ENCODE data around the gene PCSK5. TPM values are rescaled to one million over a fixed set of nuclear protein-coding genes. Genes with fewer than 3 reads are reported as not detected.
"Not testable (repeated sequence)": the region's sequence is repeated elsewhere in the genome, so short reads cannot be mapped to it uniquely, and the experiment has no call there.

The PCSK5 gene
- total RNA-seq, 1 experiment from 2014 or later, result 7.5 TPM

GRCh38 chr9:75896193-75896592 lies 5.7 kb downstream of the PCSK5 start:
- H3K4me1 Mint-ChIP-seq, result peaks cover 35 to 38% of the 10 kb centered on the region in 2 experiments

GRCh38 chr9:75900893-75901524 lies 10.5 kb downstream of the PCSK5 start:
- not testable (repeated sequence) for H3K4me2 ChIP-seq (ENCODE audit: insufficient read depth, insufficient read length, low read length); H3K9ac ChIP-seq (ENCODE audit: extremely low read depth, insufficient read length, low read length); DNase-seq; H3K27me3 Mint-ChIP-seq (ENCODE audit: low read depth); H2BK12ac ChIP-seq (ENCODE audit: insufficient read length, low read depth, low read length); H2BK120ac ChIP-seq (ENCODE audit: low read depth, low read length, poor library complexity, severe bottlenecking); H4K5ac ChIP-seq (ENCODE audit: insufficient read length, low read depth, low read length); H3K4me1 ChIP-seq (ENCODE audit: insufficient read depth, low read length); H3K27ac Mint-ChIP-seq; H4K20me1 ChIP-seq (ENCODE audit: control insufficient read depth, insufficient read depth, insufficient read length); H3K27ac ChIP-seq (ENCODE audit: insufficient read length, low read depth, low read length); H3K23ac ChIP-seq (ENCODE audit: insufficient read length, low read depth, low read length); H3K27me3 ChIP-seq (ENCODE audit: insufficient read depth, low read length); H3K4ac ChIP-seq (ENCODE audit: low read depth, low read length); H3K9me3 ChIP-seq (ENCODE audit: control insufficient read depth, low read depth, low read length); H3K4me3 Mint-ChIP-seq; H2BK15ac ChIP-seq (ENCODE audit: low read depth, low read length); H3K79me1 ChIP-seq (ENCODE audit: insufficient read depth, low read depth, low read length, poor library complexity, severe bottlenecking); H3K23me2 ChIP-seq (ENCODE audit: insufficient read length, low read depth, low read length, poor library complexity, severe bottlenecking); H2BK5ac ChIP-seq (ENCODE audit: insufficient read length, low read length); H3K18ac ChIP-seq (ENCODE audit: insufficient read length, low read depth, low read length); H4K91ac ChIP-seq (ENCODE audit: insufficient read length, low read depth, low read length); H4K8ac ChIP-seq (replicated peaks; ENCODE audit: insufficient read length, low read depth, low read length); H3K56ac ChIP-seq (ENCODE audit: insufficient read length, low read depth, low read length); H3T11ph ChIP-seq (ENCODE audit: low read length); H3K36me3 Mint-ChIP-seq (ENCODE audit: insufficient read depth in 1 of 3, low read depth in 3 of 3); H3K14ac ChIP-seq (ENCODE audit: insufficient read depth, low read length); H2BK20ac ChIP-seq (ENCODE audit: low read depth, low read length, poor library complexity, severe bottlenecking); H3K9me3 Mint-ChIP-seq; H2AK5ac ChIP-seq (ENCODE audit: insufficient read length, low read length); H3K4me1 Mint-ChIP-seq; H2AFZ ChIP-seq (ENCODE audit: low read length)
- H3K79me2 ChIP-seq (ENCODE audit: insufficient read depth, low read length), result peaks cover 16% of the 10 kb centered on the region; the same call in 1 of the 2 replicates
- WGBS (ENCODE audit: extremely low coverage, insufficient read length, low lambda C conversion rate), result no CpG with 5 or more reads among the region's 7 CpGs

More at GRCh38 chr9:75896193-75896592, 5.7 kb downstream of the PCSK5 start:
- Histone ChIP-seq H3K4me2 (ENCODE audit: insufficient read depth, insufficient read length, low read length) (no peak overlapping the region), H2AK5ac (ENCODE audit: insufficient read length, low read length) (no peak overlapping the region), H3K23ac (ENCODE audit: insufficient read length, low read depth, low read length) (no peak overlapping the region), H3K23me2 (ENCODE audit: insufficient read length, low read depth, low read length, poor library complexity, severe bottlenecking) (peaks cover 15% of the 10 kb centered on the region), H3K79me1 (ENCODE audit: insufficient read depth, low read depth, low read length, poor library complexity, severe bottlenecking) (peaks cover 5% of the 10 kb centered on the region), H3K79me2 (ENCODE audit: insufficient read depth, low read length) (peaks cover 17% of the 10 kb centered on the region; the same call in 1 of the 2 replicates), H2BK120ac (ENCODE audit: low read depth, low read length, poor library complexity, severe bottlenecking) (no peak overlapping the region), H2BK5ac (ENCODE audit: insufficient read length, low read length) (no peak overlapping the region), H3K9ac (ENCODE audit: extremely low read depth, insufficient read length, low read length) (no peak overlapping the region), H4K8ac (replicated peaks; ENCODE audit: insufficient read length, low read depth, low read length) (no peak overlapping the region), H3K56ac (ENCODE audit: insufficient read length, low read depth, low read length) (no peak overlapping the region), H2BK20ac (ENCODE audit: low read depth, low read length, poor library complexity, severe bottlenecking) (no peak overlapping the region), H2BK12ac (ENCODE audit: insufficient read length, low read depth, low read length) (no peak overlapping the region), H3K9me3 (ENCODE audit: control insufficient read depth, low read depth, low read length) (no peaks in the 10 kb centered on the region), H3K27me3 (ENCODE audit: insufficient read depth, low read length) (no peaks in the 10 kb centered on the region), H4K91ac (ENCODE audit: insufficient read length, low read depth, low read length) (no peak overlapping the region), H3K4me1 (ENCODE audit: insufficient read depth, low read length) (peaks cover 13% of the 10 kb centered on the region; the same call in 1 of the 2 replicates), H3K18ac (ENCODE audit: insufficient read length, low read depth, low read length) (no peak overlapping the region), H4K20me1 (ENCODE audit: control insufficient read depth, insufficient read depth, insufficient read length) (no peaks in the 10 kb centered on the region), H3K14ac (ENCODE audit: insufficient read depth, low read length) (no peak overlapping the region), H2AFZ (ENCODE audit: low read length) (no peak overlapping the region), H2BK15ac (ENCODE audit: low read depth, low read length) (no peak overlapping the region), H3K4ac (ENCODE audit: low read depth, low read length) (no peak overlapping the region), H4K5ac (ENCODE audit: insufficient read length, low read depth, low read length) (no peak overlapping the region), H3K27ac (ENCODE audit: insufficient read length, low read depth, low read length) (no peak overlapping the region), H3T11ph (ENCODE audit: low read length) (no peak overlapping the region)
- H3K36me3 Mint-ChIP-seq (ENCODE audit: insufficient read depth in 1 of 3, low read depth in 3 of 3), result peaks cover 4 to 6% (median 6%) of the 10 kb centered on the region in 3 experiments; a peak in 5 of 7 replicates
- no peak for TF ChIP-seq CTCF (conservative IDR thresholded peaks at IDR 0.05)
- no CpG with 5 or more reads among the region's 3 CpGs for WGBS (ENCODE audit: extremely low coverage, insufficient read length, low lambda C conversion rate)
- DNase-seq, result no peak
- no peak overlapping the region for H3K4me3 Mint-ChIP-seq
- H3K9me3 Mint-ChIP-seq, result peaks cover 0 to 3% of the 10 kb centered on the region in 2 experiments; a peak in 2 of 5 replicates
- no peak overlapping the region for H3K27ac Mint-ChIP-seq
- peaks cover 26% of the 10 kb centered on the region for H3K27me3 Mint-ChIP-seq (ENCODE audit: low read depth)

All from H9 (cell line).